ENCODE measurements around the gene SRRM4.
"Not testable (repeated sequence)": the region's sequence is repeated elsewhere in the genome, so short reads cannot be mapped to it uniquely, and the experiment has no call there.

Gene SRRM4

DNA sequence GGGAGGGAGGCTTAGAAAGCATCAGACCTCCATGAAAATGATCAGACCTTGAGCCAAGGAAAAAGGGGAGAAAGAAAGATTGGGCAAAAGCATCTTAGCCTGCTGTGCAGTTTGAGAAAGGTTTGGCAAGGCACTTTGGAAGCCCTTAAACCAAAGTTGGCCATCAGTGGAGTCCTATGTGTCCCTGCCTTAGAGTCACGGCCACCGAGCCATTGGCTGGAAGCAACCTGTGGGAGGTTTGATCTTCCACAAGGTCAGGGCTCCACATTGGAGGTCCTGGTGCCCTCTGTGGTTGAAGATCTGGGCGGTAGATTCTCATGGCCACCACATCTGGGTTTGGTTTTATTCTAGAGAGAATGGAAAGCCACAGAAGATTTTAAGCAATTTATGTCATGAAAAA is 44.4 kb downstream of the SRRM4 start:
- no peaks in the 10 kb centered on the region for H3K36me3 ChIP-seq (ENCODE audit: insufficient read depth)
- H3K4me1 ChIP-seq (ENCODE audit: low read depth, poor library complexity, severe bottlenecking): no peaks in the 10 kb centered on the region
- no peak overlapping the region for H3K27ac ChIP-seq
- no peaks in the 10 kb centered on the region for H4K20me1 ChIP-seq (ENCODE audit: insufficient read depth)
- TF ChIP-seq, protein P1, sequence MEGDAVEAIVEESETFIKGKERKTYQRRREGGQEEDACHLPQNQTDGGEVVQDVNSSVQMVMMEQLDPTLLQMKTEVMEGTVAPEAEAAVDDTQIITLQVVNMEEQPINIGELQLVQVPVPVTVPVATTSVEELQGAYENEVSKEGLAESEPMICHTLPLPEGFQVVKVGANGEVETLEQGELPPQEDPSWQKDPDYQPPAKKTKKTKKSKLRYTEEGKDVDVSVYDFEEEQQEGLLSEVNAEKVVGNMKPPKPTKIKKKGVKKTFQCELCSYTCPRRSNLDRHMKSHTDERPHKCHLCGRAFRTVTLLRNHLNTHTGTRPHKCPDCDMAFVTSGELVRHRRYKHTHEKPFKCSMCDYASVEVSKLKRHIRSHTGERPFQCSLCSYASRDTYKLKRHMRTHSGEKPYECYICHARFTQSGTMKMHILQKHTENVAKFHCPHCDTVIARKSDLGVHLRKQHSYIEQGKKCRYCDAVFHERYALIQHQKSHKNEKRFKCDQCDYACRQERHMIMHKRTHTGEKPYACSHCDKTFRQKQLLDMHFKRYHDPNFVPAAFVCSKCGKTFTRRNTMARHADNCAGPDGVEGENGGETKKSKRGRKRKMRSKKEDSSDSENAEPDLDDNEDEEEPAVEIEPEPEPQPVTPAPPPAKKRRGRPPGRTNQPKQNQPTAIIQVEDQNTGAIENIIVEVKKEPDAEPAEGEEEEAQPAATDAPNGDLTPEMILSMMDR (conservative IDR thresholded peaks at IDR 0.05; ENCODE audit: low read depth, low read length): no peak
- no peak overlapping the region for H3K4me2 ChIP-seq
- H3K79me2 ChIP-seq (ENCODE audit: insufficient read depth, low read depth): no peaks in the 10 kb centered on the region
- H3K9ac ChIP-seq: no peak overlapping the region
- H2AFZ ChIP-seq (ENCODE audit: low read depth): no peak overlapping the region
- H3K27me3 ChIP-seq (ENCODE audit: insufficient read depth, low read depth): no peaks in the 10 kb centered on the region
- H3K4me3 ChIP-seq (IDR thresholded peaks at IDR 0.05; ENCODE audit: insufficient read depth, low read depth, low read length): no peak overlapping the region

DNA sequence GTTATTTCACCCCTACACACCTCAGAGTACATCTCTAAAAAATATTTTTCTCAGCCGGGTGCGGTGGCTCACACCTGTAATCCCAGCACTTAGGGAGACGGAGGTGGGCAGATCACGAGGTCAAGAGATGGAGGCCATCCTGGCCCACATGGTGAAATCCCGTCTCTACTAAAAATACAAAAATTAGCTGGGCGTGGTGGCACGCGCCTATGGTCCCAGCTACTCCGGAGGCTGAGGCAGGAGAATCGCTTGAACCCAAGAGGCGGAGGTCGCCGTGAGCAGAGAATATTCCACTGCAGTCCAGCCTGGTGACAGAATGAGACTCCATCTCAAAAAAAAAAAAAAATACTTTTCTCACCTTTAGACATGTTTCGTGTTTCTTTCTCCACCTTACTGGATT is 52.0 kb downstream of the SRRM4 start:
- not testable (repeated sequence) for H3K27me3 ChIP-seq (ENCODE audit: insufficient read depth, low read depth); H3K9ac ChIP-seq; H2AFZ ChIP-seq (ENCODE audit: low read depth); H3K4me2 ChIP-seq; H3K4me3 ChIP-seq (IDR thresholded peaks at IDR 0.05; ENCODE audit: insufficient read depth, low read depth, low read length); H3K79me2 ChIP-seq (ENCODE audit: insufficient read depth, low read depth); H3K36me3 ChIP-seq (ENCODE audit: insufficient read depth); H3K27ac ChIP-seq; H4K20me1 ChIP-seq (ENCODE audit: insufficient read depth); H3K4me1 ChIP-seq (ENCODE audit: low read depth, poor library complexity, severe bottlenecking)

DNA sequence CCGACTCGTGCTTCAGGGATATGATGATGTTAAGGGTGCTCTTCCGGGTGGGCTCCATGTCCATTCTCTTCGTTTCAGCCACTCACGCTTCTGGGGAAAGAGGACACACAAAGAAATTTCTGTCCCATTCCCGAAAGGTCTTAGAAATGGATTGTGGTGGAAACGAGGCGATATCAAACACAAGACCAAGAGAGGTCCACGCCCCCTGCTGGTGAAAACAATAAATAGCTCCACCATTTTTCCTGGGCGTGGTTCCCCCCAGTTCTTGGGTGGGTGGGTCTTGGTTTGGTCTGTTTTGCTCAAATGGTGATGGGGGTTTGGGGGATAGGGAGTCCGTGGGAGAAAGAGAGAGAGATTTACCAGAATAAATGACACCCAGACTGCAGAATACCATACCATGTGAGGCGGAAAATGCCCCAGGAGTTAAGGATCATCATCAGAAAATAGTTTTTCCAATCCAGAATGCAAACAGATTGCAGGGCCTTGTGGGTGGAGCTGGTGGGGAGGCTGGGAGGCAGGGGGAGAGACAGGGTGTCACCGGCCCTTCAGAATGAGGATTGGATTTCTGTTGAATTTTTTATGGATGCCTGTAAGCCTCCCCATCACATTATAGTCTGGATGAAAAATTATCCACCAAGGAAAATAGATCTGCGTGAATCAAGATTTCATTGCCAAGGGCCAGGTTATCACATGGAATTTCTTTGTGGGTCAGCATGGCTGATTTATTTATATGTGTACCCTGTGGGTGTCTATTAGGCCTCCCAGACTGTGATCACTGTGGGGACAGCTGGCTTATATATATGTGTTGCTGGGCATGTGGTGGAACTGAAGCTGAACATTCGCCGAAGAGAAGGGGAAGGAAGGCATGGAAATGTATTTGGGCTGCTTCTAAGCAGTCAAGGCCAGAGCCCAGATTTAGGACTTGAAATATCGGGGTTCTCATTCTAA is 55.8 kb downstream of the SRRM4 start:
- no peak overlapping the region for H3K27ac ChIP-seq
- no peak overlapping the region for H3K4me3 ChIP-seq (IDR thresholded peaks at IDR 0.05; ENCODE audit: insufficient read depth, low read depth, low read length)
- H3K4me1 ChIP-seq (ENCODE audit: low read depth, poor library complexity, severe bottlenecking): no peaks in the 10 kb centered on the region
- no peaks in the 10 kb centered on the region for H4K20me1 ChIP-seq (ENCODE audit: insufficient read depth)
- H3K4me2 ChIP-seq: no peak overlapping the region
- H3K79me2 ChIP-seq (ENCODE audit: insufficient read depth, low read depth): no peaks in the 10 kb centered on the region
- no peak overlapping the region for H3K9ac ChIP-seq
- H3K36me3 ChIP-seq (ENCODE audit: insufficient read depth): no peaks in the 10 kb centered on the region
- TF ChIP-seq, protein P1 (conservative IDR thresholded peaks at IDR 0.05; ENCODE audit: low read depth, low read length): peak; percentile 56
- H2AFZ ChIP-seq (ENCODE audit: low read depth): no peak overlapping the region
- H3K27me3 ChIP-seq (ENCODE audit: insufficient read depth, low read depth): no peaks in the 10 kb centered on the region

DNA sequence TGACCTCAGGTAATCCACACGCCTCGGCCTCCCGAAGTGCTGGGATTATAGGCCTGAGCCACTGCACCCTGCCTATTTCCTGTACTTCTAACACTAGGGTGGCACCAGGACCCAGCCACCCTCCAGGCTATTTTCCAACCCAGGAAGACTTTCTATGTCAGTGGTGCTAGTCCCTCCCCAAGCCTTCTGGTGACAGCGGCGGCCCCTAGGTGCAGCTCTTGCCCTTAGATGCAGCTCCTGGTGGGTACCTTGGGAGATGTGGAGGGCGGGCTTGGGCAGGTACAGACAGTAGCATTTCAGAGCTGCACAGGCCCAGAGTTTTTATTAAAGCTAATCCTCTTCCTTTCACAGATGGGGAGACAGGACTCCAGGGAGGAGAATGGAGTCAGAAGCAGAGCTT is 62.8 kb downstream of the SRRM4 start:
- no peak overlapping the region for H2AFZ ChIP-seq (ENCODE audit: low read depth)
- no peaks in the 10 kb centered on the region for H3K79me2 ChIP-seq (ENCODE audit: insufficient read depth, low read depth)
- H3K36me3 ChIP-seq (ENCODE audit: insufficient read depth): no peaks in the 10 kb centered on the region
- H4K20me1 ChIP-seq (ENCODE audit: insufficient read depth): no peaks in the 10 kb centered on the region
- no peak overlapping the region for H3K4me2 ChIP-seq
- no peak overlapping the region for H3K27ac ChIP-seq
- H3K4me3 ChIP-seq (IDR thresholded peaks at IDR 0.05; ENCODE audit: insufficient read depth, low read depth, low read length): no peak overlapping the region
- TF ChIP-seq, protein P1 (conservative IDR thresholded peaks at IDR 0.05; ENCODE audit: low read depth, low read length): no peak
- no peaks in the 10 kb centered on the region for H3K4me1 ChIP-seq (ENCODE audit: low read depth, poor library complexity, severe bottlenecking)
- no peaks in the 10 kb centered on the region for H3K27me3 ChIP-seq (ENCODE audit: insufficient read depth, low read depth)
- H3K9ac ChIP-seq: no peak overlapping the region

DNA sequence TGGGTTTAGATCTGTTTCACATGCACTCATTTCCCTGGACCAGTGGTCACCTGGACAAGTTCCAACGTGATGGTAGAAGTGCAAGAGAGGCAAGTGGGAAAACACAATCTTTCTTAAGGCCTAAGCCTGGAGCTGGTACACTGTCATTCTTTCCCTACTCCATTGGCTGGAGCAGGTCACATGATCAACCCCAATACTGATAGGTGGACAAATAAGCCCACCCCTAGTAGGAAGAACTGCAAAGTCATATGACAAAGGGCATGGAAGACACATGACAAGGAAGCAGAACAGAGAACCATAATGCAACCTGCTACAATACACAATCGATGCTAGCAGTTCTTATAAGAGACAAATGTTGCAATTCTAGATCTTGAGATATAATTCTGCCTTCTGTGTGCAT is 66.3 kb downstream of the SRRM4 start:
- no peaks in the 10 kb centered on the region for H3K4me1 ChIP-seq (ENCODE audit: low read depth, poor library complexity, severe bottlenecking)

More for the DNA sequence above, 66.3 kb downstream of the SRRM4 start:
- Histone ChIP-seq H3K27ac (no peak overlapping the region), H4K20me1 (ENCODE audit: insufficient read depth) (no peaks in the 10 kb centered on the region), H3K9ac (no peak overlapping the region), H3K4me2 (no peak overlapping the region), H3K27me3 (ENCODE audit: insufficient read depth, low read depth) (no peaks in the 10 kb centered on the region), H3K79me2 (ENCODE audit: insufficient read depth, low read depth) (no peaks in the 10 kb centered on the region), H3K4me3 (IDR thresholded peaks at IDR 0.05; ENCODE audit: insufficient read depth, low read depth, low read length) (no peak overlapping the region), H2AFZ (ENCODE audit: low read depth) (no peak overlapping the region), H3K36me3 (ENCODE audit: insufficient read depth) (no peaks in the 10 kb centered on the region)
- TF ChIP-seq, protein P1 (conservative IDR thresholded peaks at IDR 0.05; ENCODE audit: low read depth, low read length): no peak

Data from KMS-11 (cell line).